GM12878 (cell line): Measurements from ENCODE around the gene TRERF1. TPM values are rescaled to one million over a fixed set of nuclear protein-coding genes. Genes with fewer than 3 reads are reported as not detected.

Experiments
- ATAC-seq: fragments of 200-7000 bp; cut with Tn5 transposase; 3 replicates; pipeline ENCODE4 v1.9.1; 2020; ENCODE audit warnings: mild to moderate bottlenecking, moderate library complexity
- BruUV-seq: library from RNA; stranded (reverse); fragments of 400-500 nt; replicated peaks from 2 replicates; lab custom pipeline; 2021; lab: Mats Ljungman, UMichigan
- CTCF ChIA-PET: fragments of 300-600 bp; sonication (Branson Sonifier 250); formaldehyde crosslinking; extraction: SDS; loops from one replicate; lab custom pipeline; 2021; ENCODE audit warnings: inconsistent platforms; lab: Yijun Ruan, JAX
- POLR2A ChIA-PET: fragments of 350-600 bp; formaldehyde crosslinking; extraction: SDS; loops from one replicate; lab custom pipeline; 2021; ENCODE audit warnings: inconsistent platforms; lab: Charles Lee
- RAD21 ChIA-PET: fragments of 300-600 bp; sonication (Branson Sonifier 250); formaldehyde crosslinking; loops from one replicate; lab custom pipeline; 2023; ENCODE audit warnings: antibody characterized with exemption; ENCODE audit not compliant: unreplicated experiment; lab: Charles Lee
- SMC1A ChIA-PET: fragments of 300-600 bp; sonication (Branson Sonifier 250); formaldehyde crosslinking; loops from one replicate; lab custom pipeline; 2023; ENCODE audit not compliant: unreplicated experiment, uncharacterized antibody; lab: Charles Lee
- DNase-seq: peaks from one replicate; pipeline ENCODE4 v3.0.0-alpha.2; 2011; ENCODE audit warnings: low read depth, low spot score
- FAIRE-seq: peaks from 3 replicates; lab custom pipeline; 2011; peaks lifted over from hg19 to GRCh38; lab: Jason Lieb, UNC
- H2AFZ ChIP-seq: 2 replicates; pipeline ENCODE4 v1.6.0; 2011; ENCODE audit warnings: low read depth, low read length, control low read depth; ENCODE audit not compliant: control insufficient read depth
- H3K27ac ChIP-seq: 2 replicates; pipeline ENCODE4 v1.5.1; 2011; ENCODE audit warnings: control low read depth; ENCODE audit not compliant: control insufficient read depth, insufficient read depth
- H3K27me3 ChIP-seq, 2 experiments: replicated peaks in 1 of 2; 2 replicates each; pipeline versions ENCODE4 v1.6.0 to v1.6.1; 2011; ENCODE audit warnings: low read length in 1 of 2; ENCODE audit not compliant: control insufficient read depth in 2 of 2, insufficient read depth in 2 of 2
- H3K36me3 ChIP-seq, 2 experiments: 2 replicates each; pipeline ENCODE4 v1.5.1; 2011; ENCODE audit warnings: low read length in 1 of 2; ENCODE audit not compliant: control insufficient read depth in 2 of 2, insufficient read depth in 2 of 2
- H3K4me1 ChIP-seq: 2 replicates; pipeline ENCODE4 v1.6.1; 2011; ENCODE audit warnings: mild to moderate bottlenecking, low read length, moderate library complexity, mixed read lengths; ENCODE audit not compliant: control insufficient read depth, insufficient read depth
- H3K4me2 ChIP-seq: 2 replicates; pipeline ENCODE4 v1.6.0; 2011; ENCODE audit warnings: control low read depth; ENCODE audit not compliant: control insufficient read depth, insufficient read depth
- H3K4me3 ChIP-seq: fragments of 200-600 bp; sonication (generic); 2 replicates; pipeline ENCODE4 v1.5.1; 2016
- H3K79me2 ChIP-seq: 2 replicates; pipeline ENCODE4 v1.6.0; 2011; ENCODE audit warnings: low read length; ENCODE audit not compliant: control insufficient read depth, insufficient read depth
- H3K9ac ChIP-seq: 2 replicates; pipeline ENCODE4 v1.8.0; 2011; ENCODE audit warnings: low read length, control low read depth, mixed read lengths; ENCODE audit not compliant: control insufficient read depth, insufficient read depth
- H3K9me3 ChIP-seq: replicated peaks from 3 replicates; pipeline ENCODE4 v1.5.1; 2011; ENCODE audit warnings: mild to moderate bottlenecking, low read length; ENCODE audit not compliant: control insufficient read depth, insufficient read depth
- H4K20me1 ChIP-seq: 2 replicates; pipeline ENCODE4 v1.6.0; 2011; ENCODE audit not compliant: control insufficient read depth, insufficient read depth
- BACH1 ChIP-seq: fragments of 450-650 bp; IDR thresholded peaks from 2 replicates; pipeline ENCODE4 v1.6.1; 2017; ENCODE audit warnings: mild to moderate bottlenecking, borderline replicate concordance
- CEBPB ChIP-seq, 2 experiments: fragments of 150-350 bp in 1 of 2; IDR thresholded peaks; 2 replicates each; pipeline ENCODE4 v1.6.1; 2012 to 2014; ENCODE audit warnings: low read depth in 2 of 2, low read length in 2 of 2, borderline replicate concordance in 1 of 2, inconsistent platforms in 1 of 2
- CHD2 ChIP-seq: IDR thresholded peaks from 2 replicates; pipeline ENCODE4 v1.6.1; 2011; ENCODE audit warnings: low read depth, low read length, improper control_type of control experiment, borderline replicate concordance
- CTCF ChIP-seq, 3 experiments: IDR thresholded peaks in 2 of 3; conservative IDR thresholded peaks in 1 of 3; 2 replicates each; pipeline ENCODE4 v1.5.1; 2011; ENCODE audit warnings: low read depth in 3 of 3, low read length in 3 of 3, mild to moderate bottlenecking in 3 of 3, control low read depth in 2 of 3, moderate library complexity in 2 of 3, inconsistent platforms in 1 of 3, mixed read lengths in 1 of 3; ENCODE audit not compliant: control insufficient read depth in 2 of 3, insufficient read depth in 1 of 3; ENCODE audit errors: extremely low read depth in 1 of 3
- EED ChIP-seq: sonication (generic); IDR thresholded peaks from 2 replicates; pipeline ENCODE4 v1.6.1; 2016; ENCODE audit warnings: antibody characterized with exemption, low read depth
- EP300 ChIP-seq, 2 experiments: fragments of 150-350 bp in 1 of 2; IDR thresholded peaks; 2 replicates each; pipeline ENCODE4 v1.6.1; 2011 to 2012; ENCODE audit warnings: low read depth in 2 of 2, low read length in 2 of 2, borderline replicate concordance in 1 of 2, improper control_type of control experiment in 1 of 2, inconsistent platforms in 1 of 2; ENCODE audit not compliant: control insufficient read depth in 1 of 2
- IKZF1 ChIP-seq: fragments of 450-650 bp; conservative IDR thresholded peaks from 2 replicates; pipeline ENCODE4 v1.6.1; 2017; ENCODE audit warnings: antibody characterized with exemption, mild to moderate bottlenecking
- KLF5 ChIP-seq: fragments of 450-650 bp; IDR thresholded peaks from 2 replicates; pipeline ENCODE4 v1.6.1; 2014; ENCODE audit warnings: mild to moderate bottlenecking; ENCODE audit not compliant: partially characterized antibody
- MAX ChIP-seq: IDR thresholded peaks from 2 replicates; pipeline ENCODE4 v1.6.1; 2012; ENCODE audit warnings: low read depth, low read length, improper control_type of control experiment
- MXI1 ChIP-seq: fragments of 150-350 bp; IDR thresholded peaks from 2 replicates; pipeline ENCODE4 v1.6.1; 2011; ENCODE audit warnings: low read depth, mild to moderate bottlenecking, inconsistent platforms, low read length, improper control_type of control experiment
- MYB ChIP-seq: fragments of 150-350 bp; IDR thresholded peaks from 2 replicates; pipeline ENCODE4 v1.6.1; 2014; ENCODE audit warnings: mild to moderate bottlenecking, low read depth, low read length, borderline replicate concordance
- MYC ChIP-seq: IDR thresholded peaks from 2 replicates; pipeline ENCODE4 v1.6.1; 2011; ENCODE audit warnings: mild to moderate bottlenecking, low read length, moderate library complexity, inconsistent platforms; ENCODE audit not compliant: insufficient read depth, insufficient replicate concordance, insufficient read length, severe bottlenecking
- NFXL1 ChIP-seq: fragments of 450-650 bp; IDR thresholded peaks from 2 replicates; pipeline ENCODE4 v1.6.1; 2017; ENCODE audit warnings: antibody characterized with exemption, mild to moderate bottlenecking, borderline replicate concordance
- PAX5 ChIP-seq: IDR thresholded peaks from 2 replicates; pipeline ENCODE4 v1.6.1; 2011; ENCODE audit warnings: low read depth, low read length, borderline replicate concordance
- POLR2AphosphoS5 ChIP-seq: IDR thresholded peaks from 2 replicates; pipeline ENCODE4 v1.6.1; 2011; ENCODE audit warnings: mild to moderate bottlenecking, low read length, inconsistent platforms
- RFX5 ChIP-seq: IDR thresholded peaks from 2 replicates; pipeline ENCODE4 v1.6.1; 2011; ENCODE audit warnings: low read depth, low read length, improper control_type of control experiment
- RUNX3 ChIP-seq: IDR thresholded peaks from 2 replicates; pipeline ENCODE4 v1.6.1; 2012; ENCODE audit warnings: low read length, inconsistent platforms
- TAF1 ChIP-seq: IDR thresholded peaks from 2 replicates; pipeline ENCODE4 v1.6.1; 2011; ENCODE audit warnings: mild to moderate bottlenecking, low read depth, low read length, borderline replicate concordance
- TARDBP ChIP-seq: IDR thresholded peaks from 2 replicates; pipeline ENCODE4 v1.6.1; 2016; ENCODE audit warnings: borderline replicate concordance
- TCF3 ChIP-seq: IDR thresholded peaks from 2 replicates; pipeline ENCODE4 v1.6.1; 2012; ENCODE audit warnings: low read depth, mild to moderate bottlenecking, low read length, borderline replicate concordance; ENCODE audit not compliant: insufficient read depth
- ZNF207 ChIP-seq: fragments of 450-650 bp; IDR thresholded peaks from 2 replicates; pipeline ENCODE4 v1.6.1; 2014; ENCODE audit warnings: antibody characterized with exemption, mild to moderate bottlenecking, borderline replicate concordance
- ZNF384 ChIP-seq: IDR thresholded peaks from 2 replicates; pipeline ENCODE4 v1.6.1; 2012; ENCODE audit warnings: low read depth, mild to moderate bottlenecking, low read length, improper control_type of control experiment, borderline replicate concordance
- WGBS: methylation state at CpG from one replicate; pipeline ENCODE4 v1.1.6; 2016; ENCODE audit warnings: low lambda C conversion rate; ENCODE audit not compliant: insufficient replicate concordance, insufficient coverage; ENCODE audit errors: missing lambda C conversion rate; 5-methylcytosine and 5-hydroxymethylcytosine counted together
- in situ Hi-C: fragments of 300-500 bp; cut with MboI; formaldehyde crosslinking; loops from 9 replicates; pipeline ENCODE4 v1.14.3; 2018; ENCODE audit warnings: mixed read lengths
- intact Hi-C: fragments of 100-400 bp; cut with micrococcal nuclease; formaldehyde crosslinking; loops from one replicate; pipeline ENCODE4 v1.14.2; 2022; ENCODE audit not compliant: unreplicated experiment
- polyA plus RNA-seq, 11 experiments: library from polyadenylated mRNA; depleted of rRNA in 4 of 11; unstranded in 6 of 11; stranded (reverse) in 5 of 11; fragments of >200 nt; fragmentation: Nextera tagmentation in 4 of 11; fragmentation: Illumina TruSeq in 1 of 11; extraction: Ambion mirVana in 4 of 11; extraction: Trizol in 1 of 11; gene quantifications; 1 replicate in 1 of 11; 2 replicates in 10 of 11; pipeline versions ENCODE4 v1.2.1 to v1.2.3, GENCODE V29; 2011 to 2016; ENCODE audit warnings: inconsistent platforms in 2 of 11, missing spikeins in 2 of 11, low read depth in 1 of 11
- total RNA-seq, 4 experiments: library from RNA; depleted of rRNA in 3 of 4; stranded (reverse); fragments of >200 nt in 3 of 4; fragmentation: Illumina TruSeq in 1 of 4; extraction: Trizol in 1 of 4; gene quantifications; 2 replicates each; pipeline versions ENCODE4 v1.2.1 to v1.2.3, GENCODE V29; 2013 to 2021

Gene TRERF1
- total and polyA plus RNA-seq, 10 of the 15 experiments (the other 5 are each of a cell fraction or from before 2014, with no cell fraction given) = 2.2 to 19.4 (median 7.2) TPM

- intact Hi-C loops (loop anchor here (2.0 to 5.0 kb wide), 2 partner anchors 54 to 86 kb away; no protein-coding TSS in a partner anchor), in situ Hi-C loops (no loop called here)
- ChIA-PET CTCF (interaction anchor here (0.7 to 3.2 kb wide), 15 partner anchors 9 to 228 kb away, joined by 3 to 26 read pairs (median 5); no protein-coding TSS in a partner anchor), SMC1A (interaction anchor here (0.6 to 4.8 kb wide), 21 partner anchors 11 to 560 kb away, joined by 3 to 29 read pairs (median 3); no protein-coding TSS in a partner anchor), POLR2A (interaction anchor here (0.6 to 2.6 kb wide), 12 partner anchors 25 to 277 kb away, joined by 3 to 24 read pairs (median 4); no protein-coding TSS in a partner anchor), RAD21 (interaction anchor here (0.5 to 5.6 kb wide), 13 partner anchors 28 to 403 kb away, joined by 3 to 44 read pairs (median 4); partner anchors contain the start of gene TAF8)
- peaks cover 30% of the 10 kb centered on the region for H3K79me2 ChIP-seq
- no peaks in the 10 kb centered on the region for H3K36me3 ChIP-seq
- H2AFZ ChIP-seq = peak overlapping the region; percentile 69
- H4K20me1 ChIP-seq = no peaks in the 10 kb centered on the region
- DNase-seq (peak; percentile 51), FAIRE-seq (peak; percentile 69), ATAC-seq (peak; percentile 88)
- no peaks in the 10 kb centered on the region for H3K27me3 ChIP-seq
- peak overlapping the region; percentile 100 for H3K4me2 ChIP-seq
- peak overlapping the region; percentile 68 for H3K27ac ChIP-seq
- no peaks in the 10 kb centered on the region for H3K9me3 ChIP-seq
- no TSS peak for BruUV-seq
- peak overlapping the region; percentile 85 for H3K4me3 ChIP-seq
- WGBS = under 1% methylated on average over 41 of the region's 57 CpGs
- H3K9ac ChIP-seq = peak overlapping the region; percentile 87
- peaks cover 12% of the 10 kb centered on the region for H3K4me1 ChIP-seq
- TF ChIP-seq MYB (no peak), MYC (peak; percentile 57), TCF3 (peak; percentile 81), MAX (peak; percentile 65), POLR2AphosphoS5 (peak; percentile 36; the same call in 1 of the 2 replicates), RUNX3 (peak; percentile 73), CTCF (IDR thresholded peaks at IDR 0.05 in 2 of 3, conservative IDR thresholded peaks at IDR 0.05 in 1 of 3; ENCODE audit: control insufficient read depth in 2 of 3, extremely low read depth in 1 of 3, insufficient read depth in 1 of 3, low read depth in 3 of 3, low read length in 3 of 3) (no peak; a peak in 1 of 6 replicates), PAX5 (peak; percentile 30; the same call in 1 of the 2 replicates), TARDBP (no peak), TAF1 (peak; percentile 47; the same call in 1 of the 2 replicates), MXI1 (peak; percentile 14; the same call in 1 of the 2 replicates), CHD2 (peak; percentile 79), CEBPB (IDR thresholded peaks at IDR 0.05; ENCODE audit: borderline replicate concordance in 1 of 2, low read depth in 2 of 2, low read length in 2 of 2) (no peak), KLF5 (no peak), NFXL1 (no peak), ZNF207 (0 out of 2 replicates have a peak, but pooled peaks have one; percentile 27), IKZF1 (peak; percentile 70), EED (peak; percentile 79), ZNF384 (no peak), BACH1 (peak; percentile 39; the same call in 1 of the 2 replicates), RFX5 (no peak), EP300 (IDR thresholded peaks at IDR 0.05; ENCODE audit: borderline replicate concordance in 1 of 2, control insufficient read depth in 1 of 2, low read depth in 2 of 2, low read length in 2 of 2) (0 out of 4 replicates have a peak, but pooled peaks have one; percentile 2)
These were observed 1.4 kb upstream of the TRERF1 start for GRCh38 chr6:42453031-42453653.
